Fibroblast of skin of left quadriceps (primary cell): ENCODE data around the gene SLA2.
A peak's percentile ranks its signal among the peaks of the same experiment; 100 is the strongest.
"Not testable (repeated sequence)": the region's sequence is repeated elsewhere in the genome, so short reads cannot be mapped to it uniquely, and the experiment has no call there.

ENCODE experiments used
- DNase-seq, 2 experiments: peaks; one replicate each; pipeline ENCODE4 v3.0.0-alpha.2; 2013; ENCODE audit warnings: low read depth in 2 of 2

The SLA2 gene

GRCh38 chr20:36573798-36574365 is 72.1 kb downstream of the SLA2 start:
- DNase-seq = no peak

GRCh38 chr20:36573103-36573797 is 72.7 kb downstream of the SLA2 start, which contains the start of gene TGIF2:
TGIF2 (plus strand) TSS chr20:36573597; CDS start chr20:36578775, 5,178 bp downstream.
- DNase-seq = peak; percentile 84 to 85

- no peak for DNase-seq
These were observed 73.3 kb downstream of the SLA2 start for GRCh38 chr20:36572701-36573102.

DNA sequence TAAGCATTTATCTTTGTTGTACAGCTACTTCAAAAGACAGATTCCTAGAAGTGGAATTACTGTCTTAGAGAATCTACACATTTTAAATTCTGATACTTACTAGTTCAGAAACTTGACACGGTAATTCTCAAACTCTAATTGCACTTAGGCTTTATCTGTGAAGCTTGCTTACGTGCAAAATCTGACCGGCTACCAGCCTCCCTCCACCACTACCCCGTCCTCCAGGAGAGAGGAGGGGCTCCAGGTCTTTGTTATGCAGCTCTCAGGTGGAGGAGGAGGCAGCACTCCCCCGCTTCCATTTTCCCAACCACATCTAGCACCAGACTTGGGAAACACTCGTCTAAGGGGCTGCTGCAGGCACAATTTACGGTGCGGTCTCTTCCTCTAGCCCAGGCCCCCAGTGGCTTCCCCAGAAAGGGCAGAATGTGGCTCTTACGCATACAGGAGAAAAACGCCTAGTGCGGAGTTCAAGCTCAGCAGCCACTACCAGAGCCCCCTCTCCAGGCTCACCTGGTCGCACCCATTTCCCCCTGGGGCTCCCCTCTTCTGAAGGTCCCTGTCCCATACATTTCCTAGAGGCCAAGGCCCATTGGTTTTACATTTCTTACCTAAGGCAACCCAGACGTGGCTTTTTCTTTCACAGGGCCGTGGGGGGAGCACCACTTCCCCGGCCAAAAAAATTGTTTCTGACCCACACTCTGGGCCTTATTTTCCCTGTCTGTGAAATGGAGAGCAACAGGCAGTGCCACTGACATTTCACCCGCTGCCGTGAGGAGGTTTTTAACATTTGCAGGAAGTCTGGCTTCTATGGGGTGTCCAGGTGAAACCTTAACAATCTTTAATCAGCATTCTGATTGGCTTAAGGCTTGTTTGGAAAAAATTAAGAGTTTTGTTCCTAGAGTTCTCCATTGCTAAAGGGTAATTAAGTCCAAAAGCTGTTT is 74.2 kb downstream of the SLA2 start:
- DNase-seq = no peak

- no peak for DNase-seq
These were observed 76.1 kb downstream of the SLA2 start for GRCh38 chr20:36569847-36570429.

- no peak for DNase-seq
These were observed 80.5 kb downstream of the SLA2 start for GRCh38 chr20:36565520-36565919.

DNA sequence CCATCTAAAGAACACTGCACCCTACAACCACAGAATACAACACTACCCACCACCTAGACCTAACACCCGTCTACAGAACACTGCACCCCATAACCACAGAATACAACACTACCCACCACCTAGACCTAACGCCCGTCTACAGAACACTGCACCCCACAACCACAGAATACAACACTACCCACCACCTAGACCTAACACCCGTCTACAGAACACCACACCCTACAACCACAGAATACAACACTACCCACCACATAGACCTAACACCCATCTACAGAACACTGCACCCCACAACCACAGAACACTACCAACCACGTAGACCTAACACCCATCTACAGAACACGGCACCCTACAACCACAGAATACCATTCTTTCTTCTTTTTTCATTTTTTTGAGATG is 81.3 kb downstream of the SLA2 start:
- DNase-seq = not testable (repeated sequence)

DNA sequence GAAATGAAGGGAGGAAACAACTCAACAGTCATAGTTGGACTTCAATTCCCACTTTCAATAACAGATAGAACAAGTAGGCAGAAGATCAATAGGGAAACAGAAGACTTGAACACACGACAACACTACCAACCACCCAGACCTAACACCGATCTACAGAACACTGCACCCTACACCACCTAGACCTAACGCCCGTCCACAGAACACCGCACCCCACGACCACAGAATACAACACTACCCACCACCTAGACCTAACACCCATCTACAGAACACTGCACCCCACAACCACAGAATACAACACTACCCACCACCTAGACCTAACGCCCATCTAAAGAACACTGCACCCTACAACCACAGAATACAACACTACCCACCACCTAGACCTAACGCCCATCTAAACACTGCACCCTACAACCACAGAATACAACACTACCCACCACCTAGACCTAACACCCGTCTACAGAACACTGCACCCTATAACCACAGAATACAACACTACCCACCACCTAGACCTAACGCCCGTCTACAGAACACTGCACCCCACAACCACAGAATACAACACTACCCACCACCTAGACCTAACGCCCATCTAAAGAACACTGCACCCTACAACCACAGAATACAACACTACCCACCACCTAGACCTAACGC is 81.8 kb downstream of the SLA2 start:
- DNase-seq = not testable (repeated sequence)

DNA sequence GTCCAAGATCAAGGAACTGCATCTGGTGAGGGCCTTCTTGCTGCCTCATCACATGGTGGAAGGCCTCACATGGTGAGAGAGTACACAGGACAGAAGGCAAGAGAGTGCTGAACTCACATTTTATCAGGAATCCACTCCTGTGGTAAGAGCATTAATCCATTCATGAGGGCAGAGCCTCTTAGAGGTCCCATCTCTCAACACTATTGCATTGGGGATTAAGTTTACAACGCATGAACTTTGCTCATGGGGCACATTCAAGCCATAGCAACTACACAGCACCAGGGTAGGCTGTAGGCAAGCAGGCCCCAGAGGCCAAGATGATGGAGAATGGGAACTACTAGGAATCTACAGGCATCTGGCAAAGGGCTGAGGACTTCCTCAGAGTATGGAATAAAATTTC is 82.6 kb downstream of the SLA2 start:
- no peak for DNase-seq

DNA sequence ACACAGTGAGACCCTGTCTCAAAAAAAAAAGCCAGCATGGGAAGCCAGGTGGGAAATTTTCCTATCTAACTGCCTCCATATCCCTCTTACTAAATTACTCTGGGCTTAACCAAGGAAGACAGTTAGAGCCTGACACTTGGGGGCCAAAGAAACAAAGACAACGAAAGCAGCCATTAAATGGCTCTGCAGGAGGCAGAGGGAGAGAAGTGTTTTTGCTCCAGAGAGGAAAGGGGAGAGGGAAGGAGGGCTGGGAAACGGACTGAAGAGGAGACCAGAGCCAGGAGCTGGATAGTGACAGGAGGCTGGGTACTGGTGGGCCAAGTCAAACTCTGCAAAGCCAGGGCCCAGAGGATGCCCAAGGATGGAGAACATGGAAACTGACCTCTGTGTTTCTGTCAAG is 83.3 kb downstream of the SLA2 start:
- DNase-seq = no peak
